ENCODE data around the gene TOX2. TPM values are rescaled to one million over a fixed set of nuclear protein-coding genes. Genes with fewer than 3 reads are reported as not detected.

The TOX2 gene
- total and polyA plus RNA-seq, 9 donors: 0.69 to 5.6 (median 1.8) TPM

- H3K36me3 ChIP-seq: no peaks in the 10 kb centered on the region
- H3K27me3 ChIP-seq: no peaks in the 10 kb centered on the region
- WGBS, 3 donors: 47 to 48% (median 48%) methylated on average over 13 of the region's 13 CpGs
- H3K9me3 ChIP-seq: no peaks in the 10 kb centered on the region
- TF ChIP-seq EP300 (IDR thresholded peaks at IDR 0.05): no peak
- TF ChIP-seq CTCF (IDR thresholded peaks at IDR 0.05): no peak
- TF ChIP-seq POLR2A (IDR thresholded peaks at IDR 0.05): no peak
- intact Hi-C loops (cut with DNase I): no loop called here
- no peak for DNase-seq
- H3K27ac ChIP-seq: no peak overlapping the region
- H3K4me3 ChIP-seq: no peak overlapping the region
- peaks cover 3% of the 10 kb centered on the region for H3K4me1 ChIP-seq (ENCODE audit: insufficient read depth)
Measured at GRCh38 chr20:44019638-44020335, 105.1 kb downstream of the TOX2 start.

- Histone ChIP-seq H3K36me3 (no peaks in the 10 kb centered on the region), H3K27me3 (no peaks in the 10 kb centered on the region), H3K4me1 (ENCODE audit: insufficient read depth) (peaks cover 3% of the 10 kb centered on the region), H3K27ac (no peak overlapping the region), H3K9me3 (no peaks in the 10 kb centered on the region), H3K4me3 (no peak overlapping the region)
- no peak for TF ChIP-seq POLR2A (IDR thresholded peaks at IDR 0.05)
- no peak for TF ChIP-seq CTCF (IDR thresholded peaks at IDR 0.05)
- no peak for TF ChIP-seq EP300 (IDR thresholded peaks at IDR 0.05)
- WGBS, 3 donors: 76 to 82% (median 78%) methylated on average over 12 of the region's 12 CpGs
- intact Hi-C loops (cut with DNase I): no loop called here
- DNase-seq: no peak
Measured at GRCh38 chr20:44020406-44021148, 105.9 kb downstream of the TOX2 start.

GRCh38 chr20:44021186-44021585 lies 106.5 kb downstream of the TOX2 start:
- H3K27me3 ChIP-seq: no peaks in the 10 kb centered on the region
- no peaks in the 10 kb centered on the region for H3K36me3 ChIP-seq
- H3K4me3 ChIP-seq: no peak overlapping the region
- no peak for DNase-seq
- 91 to 94% (median 92%) methylated on average over 6 of the region's 6 CpGs for WGBS, 3 donors
- no peak overlapping the region for H3K27ac ChIP-seq
- peaks cover 3% of the 10 kb centered on the region for H3K4me1 ChIP-seq (ENCODE audit: insufficient read depth)
- TF ChIP-seq POLR2A (IDR thresholded peaks at IDR 0.05) (no peak), EP300 (IDR thresholded peaks at IDR 0.05) (no peak), CTCF (IDR thresholded peaks at IDR 0.05) (no peak)
- intact Hi-C loops (cut with DNase I): no loop called here
- no peaks in the 10 kb centered on the region for H3K9me3 ChIP-seq

- H3K27ac ChIP-seq: no peak overlapping the region
- no peak overlapping the region for H3K4me3 ChIP-seq
- no peak for TF ChIP-seq POLR2A (IDR thresholded peaks at IDR 0.05)
- no peak for TF ChIP-seq EP300 (IDR thresholded peaks at IDR 0.05)
- TF ChIP-seq CTCF (IDR thresholded peaks at IDR 0.05): no peak
- no peaks in the 10 kb centered on the region for H3K9me3 ChIP-seq
- no peak for DNase-seq
- H3K36me3 ChIP-seq: no peaks in the 10 kb centered on the region
- intact Hi-C loops (cut with DNase I): no loop called here
- no peaks in the 10 kb centered on the region for H3K27me3 ChIP-seq
- peaks cover 3% of the 10 kb centered on the region for H3K4me1 ChIP-seq (ENCODE audit: insufficient read depth)
- 81 to 86% (median 84%) methylated on average over 10 of the region's 10 CpGs for WGBS, 3 donors
Measured at GRCh38 chr20:44021900-44022299, 107.2 kb downstream of the TOX2 start.

Measured in ovary (tissue), 9 donors.